Kidney tubule cell (primary cell): ENCODE measurements around the gene OR4F15.

Experiments used
- DNase-seq: peaks from one replicate; pipeline ENCODE4 v3.0.0-alpha.2; 2018; ENCODE audit warnings: low spot score

Gene OR4F15

DNA sequence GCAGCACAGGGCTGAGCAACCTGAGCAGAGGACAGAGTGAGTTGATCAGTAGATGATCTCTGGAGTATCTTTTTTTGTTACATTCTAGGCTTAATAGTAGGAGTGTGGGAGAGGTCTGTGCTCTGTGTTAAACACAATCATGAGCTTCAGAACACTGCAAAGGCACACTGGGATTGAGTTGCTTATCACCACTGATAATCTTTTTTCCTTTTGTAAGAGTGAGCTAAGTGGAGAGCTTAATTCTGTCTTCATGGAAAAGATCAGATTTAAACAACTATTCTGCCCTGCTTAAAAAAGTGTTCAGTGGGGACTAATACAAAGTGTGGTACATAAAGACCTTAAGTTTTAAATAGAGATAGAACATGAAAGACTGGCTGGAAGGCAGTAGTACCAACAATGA, 7.6 kb upstream of the OR4F15 start:
- no peak for DNase-seq

GRCh38 chr15:101804941-101805340, 7.1 kb upstream of the OR4F15 start:
- DNase-seq, result no peak

DNA sequence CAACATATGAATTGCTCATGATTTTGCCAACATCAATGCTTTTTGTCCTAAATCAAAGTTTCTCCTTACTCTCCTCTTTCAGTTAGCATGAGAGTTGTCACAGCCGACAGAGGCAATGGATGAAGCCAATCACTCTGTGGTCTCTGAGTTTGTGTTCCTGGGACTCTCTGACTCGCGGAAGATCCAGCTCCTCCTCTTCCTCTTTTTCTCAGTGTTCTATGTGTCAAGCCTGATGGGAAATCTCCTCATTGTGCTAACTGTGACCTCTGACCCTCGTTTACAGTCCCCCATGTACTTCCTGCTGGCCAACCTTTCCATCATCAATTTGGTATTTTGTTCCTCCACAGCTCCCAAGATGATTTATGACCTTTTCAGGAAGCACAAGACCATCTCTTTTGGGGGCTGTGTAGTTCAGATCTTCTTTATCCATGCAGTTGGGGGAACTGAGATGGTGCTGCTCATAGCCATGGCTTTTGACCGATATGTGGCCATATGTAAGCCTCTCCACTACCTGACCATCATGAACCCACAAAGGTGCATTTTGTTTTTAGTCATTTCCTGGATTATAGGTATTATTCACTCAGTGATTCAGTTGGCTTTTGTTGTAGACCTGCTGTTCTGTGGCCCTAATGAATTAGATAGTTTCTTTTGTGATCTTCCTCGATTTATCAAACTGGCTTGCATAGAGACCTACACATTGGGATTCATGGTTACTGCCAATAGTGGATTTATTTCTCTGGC, 6.2 kb upstream of the OR4F15 start:
- DNase-seq, result peak; percentile 47

GRCh38 chr15:101807345-101807945, 4.6 kb upstream of the OR4F15 start:
- DNase-seq, result peak; percentile 97

- DNase-seq, result peak; percentile 91
Observed at GRCh38 chr15:101808201-101808600, 3.8 kb upstream of the OR4F15 start.

GRCh38 chr15:101810456-101810855, 1.5 kb upstream of the OR4F15 start:
- DNase-seq, result peak; percentile 55

- peak; percentile 23 for DNase-seq
Observed at GRCh38 chr15:101810876-101811275, 1.1 kb upstream of the OR4F15 start.

- peak; percentile 86 for DNase-seq
Observed at GRCh38 chr15:101813803-101814534, 2.0 kb downstream of the OR4F15 start.

GRCh38 chr15:101820781-101821180, 8.8 kb downstream of the OR4F15 start:
- DNase-seq, result no peak

GRCh38 chr15:101827257-101827656, 15.3 kb downstream of the OR4F15 start:
- DNase-seq, result peak; percentile 6

DNA sequence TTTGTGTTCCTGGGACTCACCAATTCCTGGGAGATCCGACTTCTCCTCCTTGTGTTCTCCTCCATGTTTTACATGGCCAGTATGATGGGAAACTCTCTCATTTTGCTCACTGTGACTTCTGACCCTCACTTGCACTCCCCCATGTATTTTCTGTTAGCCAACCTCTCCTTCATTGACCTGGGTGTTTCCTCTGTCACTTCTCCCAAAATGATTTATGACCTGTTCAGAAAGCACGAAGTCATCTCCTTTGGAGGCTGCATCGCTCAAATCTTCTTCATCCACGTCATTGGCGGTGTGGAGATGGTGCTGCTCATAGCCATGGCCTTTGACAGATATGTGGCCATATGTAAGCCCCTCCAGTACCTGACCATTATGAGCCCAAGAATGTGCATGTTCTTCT, 16.8 kb downstream of the OR4F15 start:
- DNase-seq, result no peak

GRCh38 chr15:101841656-101842055, 29.7 kb downstream of the OR4F15 start:
- no peak for DNase-seq

- DNase-seq, result no peak
Observed at GRCh38 chr15:101844916-101845315, 32.9 kb downstream of the OR4F15 start.

- no peak for DNase-seq
Observed at GRCh38 chr15:101852356-101852755, 40.4 kb downstream of the OR4F15 start.
